Kidney (tissue), 14 donors: ENCODE results near the gene NHERF2. TPM values are rescaled to one million over a fixed set of nuclear protein-coding genes. Genes with fewer than 3 reads are reported as not detected.

Experiments
- DNase-seq, 5 donors: peaks; one replicate each; pipeline ENCODE4 v3.0.0-alpha.2; 2013 to 2020
- FAIRE-seq: peaks from 2 replicates; lab custom pipeline; 2012; peaks lifted over from hg19 to GRCh38; lab: Jason Lieb, UNC
- H3K27ac ChIP-seq, 2 donors: one replicate each; pipeline ENCODE4 v1.7.0; 2013; ENCODE audit warnings: low read depth in 2 of 2, low read length in 2 of 2, inconsistent platforms in 1 of 2
- H3K27me3 ChIP-seq: one replicate; pipeline ENCODE4 v1.7.1; 2013; ENCODE audit warnings: low read length, inconsistent platforms; ENCODE audit not compliant: control insufficient read depth, insufficient read depth
- H3K36me3 ChIP-seq, 3 donors: one replicate each; pipeline versions ENCODE4 v1.7.0 to v1.7.1; 2013; ENCODE audit warnings: low read length in 3 of 3, control low read depth in 1 of 3, inconsistent platforms in 1 of 3; ENCODE audit not compliant: insufficient read depth in 3 of 3, control insufficient read depth in 2 of 3
- H3K4me1 ChIP-seq, 3 donors: one replicate each; pipeline versions ENCODE4 v1.7.0 to v1.7.1; 2013; ENCODE audit warnings: low read length in 3 of 3, inconsistent platforms in 1 of 3, low read depth in 1 of 3; ENCODE audit not compliant: control insufficient read depth in 2 of 3, insufficient read depth in 2 of 3
- H3K4me3 ChIP-seq, 3 donors: one replicate each; pipeline versions ENCODE4 v1.7.0 to v1.8.1; 2013; ENCODE audit warnings: low read length in 3 of 3, control low read depth in 1 of 3, inconsistent platforms in 1 of 3
- H3K9ac ChIP-seq, 3 donors: one replicate each; pipeline versions ENCODE4 v1.7.0 to v1.7.1; 2013; ENCODE audit warnings: low read length in 3 of 3, control low read depth in 1 of 3, inconsistent platforms in 1 of 3
- H3K9me3 ChIP-seq, 3 donors: one replicate each; pipeline versions ENCODE4 v1.7.0 to v1.7.1; 2013; ENCODE audit warnings: low read length in 3 of 3, control low read depth in 1 of 3, inconsistent platforms in 1 of 3; ENCODE audit not compliant: control insufficient read depth in 2 of 3, insufficient read depth in 1 of 3
- intact Hi-C: fragments of 100-400 bp; cut with DNase I; formaldehyde crosslinking; loops from one replicate; pipeline ENCODE4 v1.11.1; 2022
- polyA plus RNA-seq: library from polyadenylated mRNA; stranded (reverse); fragments of 350-450 nt; fragmentation: Illumina TruSeq; extraction: RNeasy Lipid Tissue Mini Kit (QIAGEN cat#74804); gene quantifications from one replicate; pipeline ENCODE4 v1.2.3, GENCODE V29; 2014; ENCODE audit warnings: low read depth, low replicate concordance; ENCODE audit not compliant: insufficient read depth
- total RNA-seq: library from RNA; stranded (reverse); fragmentation: NEBNext Ultra II Directional; extraction: Animal tissue kit (Norgen Biotek cat#: 25700); gene quantifications from one replicate; pipeline ENCODE4 v1.2.1, GENCODE V29; 2021
- TF ChIP-seq, protein P1 (sequence below): IDR thresholded peaks from 3 replicates; pipeline ENCODE4 v1.5.1; 2012; ENCODE audit warnings: mild to moderate bottlenecking, moderate library complexity, borderline replicate concordance; ENCODE audit not compliant: insufficient read depth; ENCODE audit errors: extremely low read depth
- donor health status: control.
- donor health status: control.
- donor health status: control.
- donor health status: control.
- donor health status: control.
- donor health status: DM: yes; HTN: yes; CAD: no.
- donor health status: Normal renal cell carcinoma (clear cell type).

NHERF2 gene
- total and polyA plus RNA-seq, 2 donors from 2014 or later, result 238 to 405 TPM

DNA sequence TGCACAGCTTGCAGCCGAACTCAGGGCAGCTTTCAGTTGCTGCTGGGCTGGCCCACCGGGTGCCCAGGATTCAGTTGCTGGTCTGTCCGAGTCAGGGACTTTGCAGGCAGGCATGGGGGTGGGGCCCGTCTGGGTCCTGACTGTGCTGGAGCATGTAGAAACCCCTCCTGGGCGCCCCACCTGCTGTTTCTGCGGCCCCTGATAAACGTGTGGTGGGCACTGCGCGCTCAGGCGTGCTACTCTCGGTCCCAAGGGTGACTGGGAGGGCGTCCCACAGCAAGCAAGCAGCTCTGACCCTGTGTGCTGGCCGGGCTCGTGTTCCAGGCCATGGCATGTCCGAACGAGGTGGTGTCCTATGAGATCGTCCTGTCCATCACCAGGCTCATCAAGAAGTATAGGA lies 33.6 kb downstream of the NHERF2 start:
- Histone ChIP-seq H3K27ac (no peak overlapping the region), H3K9ac (no peak overlapping the region), H3K36me3 (peaks cover 0 to 22% (median 21%) of the 10 kb centered on the region in 3 donors), H3K4me1 (no peaks in the 10 kb centered on the region), H3K9me3 (no peaks in the 10 kb centered on the region), H3K4me3 (no peak overlapping the region), H3K27me3 (no peaks in the 10 kb centered on the region)
- FAIRE-seq (no peak), DNase-seq (no peak)
- TF ChIP-seq, protein P1, sequence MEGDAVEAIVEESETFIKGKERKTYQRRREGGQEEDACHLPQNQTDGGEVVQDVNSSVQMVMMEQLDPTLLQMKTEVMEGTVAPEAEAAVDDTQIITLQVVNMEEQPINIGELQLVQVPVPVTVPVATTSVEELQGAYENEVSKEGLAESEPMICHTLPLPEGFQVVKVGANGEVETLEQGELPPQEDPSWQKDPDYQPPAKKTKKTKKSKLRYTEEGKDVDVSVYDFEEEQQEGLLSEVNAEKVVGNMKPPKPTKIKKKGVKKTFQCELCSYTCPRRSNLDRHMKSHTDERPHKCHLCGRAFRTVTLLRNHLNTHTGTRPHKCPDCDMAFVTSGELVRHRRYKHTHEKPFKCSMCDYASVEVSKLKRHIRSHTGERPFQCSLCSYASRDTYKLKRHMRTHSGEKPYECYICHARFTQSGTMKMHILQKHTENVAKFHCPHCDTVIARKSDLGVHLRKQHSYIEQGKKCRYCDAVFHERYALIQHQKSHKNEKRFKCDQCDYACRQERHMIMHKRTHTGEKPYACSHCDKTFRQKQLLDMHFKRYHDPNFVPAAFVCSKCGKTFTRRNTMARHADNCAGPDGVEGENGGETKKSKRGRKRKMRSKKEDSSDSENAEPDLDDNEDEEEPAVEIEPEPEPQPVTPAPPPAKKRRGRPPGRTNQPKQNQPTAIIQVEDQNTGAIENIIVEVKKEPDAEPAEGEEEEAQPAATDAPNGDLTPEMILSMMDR, result no peak
- intact Hi-C loops, result no loop called here

DNA sequence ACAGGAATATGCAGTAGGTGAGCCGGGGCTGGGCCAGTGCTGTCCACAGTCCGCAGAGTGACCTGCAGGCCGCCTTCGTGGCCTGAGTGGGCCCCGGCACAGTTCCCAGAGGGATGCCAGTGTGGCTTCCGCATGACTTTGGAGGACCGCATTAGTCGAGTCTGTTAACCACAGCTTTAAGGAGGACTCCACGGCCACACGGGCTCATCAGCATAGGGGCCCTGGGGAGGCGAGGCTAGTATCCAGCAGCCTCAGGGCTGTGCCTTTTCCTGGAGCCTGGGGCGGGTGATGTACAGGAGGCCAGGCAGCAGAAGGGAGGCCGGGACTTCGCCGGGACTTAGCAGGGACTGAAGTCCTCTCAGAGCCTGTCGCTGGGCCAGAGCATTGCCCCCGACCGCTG lies 34.3 kb downstream of the NHERF2 start:
- Histone ChIP-seq H3K27me3 (no peaks in the 10 kb centered on the region), H3K27ac (no peak overlapping the region), H3K36me3 (peaks cover 0 to 29% (median 22%) of the 10 kb centered on the region in 3 donors), H3K9ac (no peak overlapping the region), H3K9me3 (no peaks in the 10 kb centered on the region), H3K4me1 (no peaks in the 10 kb centered on the region), H3K4me3 (no peak overlapping the region)
- TF ChIP-seq, protein P1, result no peak
- FAIRE-seq (no peak), DNase-seq (no peak)
- intact Hi-C loops, result no loop called here

DNA sequence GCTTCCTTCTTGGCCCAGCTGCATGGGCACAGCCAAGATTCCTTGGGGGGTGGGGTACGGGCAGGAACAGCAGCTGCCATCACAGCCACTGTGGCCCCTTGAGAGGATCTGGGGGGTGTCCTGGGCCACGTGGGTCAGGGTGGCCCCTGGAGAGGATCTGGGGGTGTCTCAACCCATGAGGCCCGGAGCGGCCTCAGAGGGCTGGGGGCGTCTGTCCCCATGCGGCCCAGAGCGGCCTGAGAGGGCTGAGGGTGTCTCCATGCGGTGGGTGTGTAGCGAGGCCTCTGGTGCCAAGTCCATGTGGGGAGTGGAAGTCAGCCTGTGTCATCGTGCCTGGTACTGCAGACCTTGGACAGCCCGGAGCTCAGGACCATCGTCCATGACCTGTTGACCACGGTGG lies 34.8 kb downstream of the NHERF2 start:
- Histone ChIP-seq H3K27me3 (no peaks in the 10 kb centered on the region), H3K27ac (no peak overlapping the region), H3K36me3 (peaks cover 2 to 33% (median 22%) of the 10 kb centered on the region in 3 donors), H3K4me3 (no peak overlapping the region), H3K9me3 (no peaks in the 10 kb centered on the region), H3K4me1 (no peaks in the 10 kb centered on the region), H3K9ac (no peak overlapping the region)
- DNase-seq (no peak), FAIRE-seq (no peak)
- intact Hi-C loops, result no loop called here
- TF ChIP-seq, protein P1, result no peak

DNA sequence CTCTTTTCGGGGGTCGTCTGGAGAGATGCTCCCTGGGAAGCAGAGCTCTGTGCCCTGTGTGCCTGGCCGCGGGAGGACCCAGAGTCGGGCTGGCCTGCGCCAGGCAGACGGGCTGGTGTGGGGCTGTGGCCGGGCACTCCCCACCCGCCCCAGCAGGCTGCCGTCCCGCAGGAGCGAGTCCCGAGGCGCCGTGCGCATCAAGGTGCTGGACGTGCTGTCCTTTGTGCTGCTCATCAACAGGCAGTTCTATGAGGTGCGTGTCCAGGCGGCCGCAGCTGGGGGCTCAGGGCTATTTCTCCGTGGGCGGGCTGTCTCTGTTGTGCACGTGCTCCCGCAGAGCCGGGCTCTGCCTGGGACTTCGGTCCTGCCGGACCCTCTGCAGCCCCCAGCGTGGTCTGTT lies 36.1 kb downstream of the NHERF2 start:
- no peaks in the 10 kb centered on the region for H3K4me1 ChIP-seq
- H3K4me3 ChIP-seq, result no peak overlapping the region
- intact Hi-C loops, result no loop called here
- no peak overlapping the region for H3K27ac ChIP-seq
- TF ChIP-seq, protein P1, result no peak
- no peak for DNase-seq
- no peaks in the 10 kb centered on the region for H3K27me3 ChIP-seq
- no peaks in the 10 kb centered on the region for H3K9me3 ChIP-seq
- H3K9ac ChIP-seq, result no peak overlapping the region
- peaks cover 2 to 32% (median 17%) of the 10 kb centered on the region in 3 donors for H3K36me3 ChIP-seq
- FAIRE-seq, result no peak
